GM20431 (cell line): ENCODE measurements around the gene TEK.

Source experiments
- in situ Hi-C: fragments of 300-500 bp; cut with MseI, MboI; formaldehyde crosslinking; loops from one replicate; pipeline ENCODE4 v1.15.0; 2020; ENCODE audit warnings: low sequenced_read_pairs; ENCODE audit not compliant: unreplicated experiment

Gene TEK

GRCh38 chr9:27165670-27166069 is 56.6 kb downstream of the TEK start:
- in situ Hi-C loops: no loop called here

DNA sequence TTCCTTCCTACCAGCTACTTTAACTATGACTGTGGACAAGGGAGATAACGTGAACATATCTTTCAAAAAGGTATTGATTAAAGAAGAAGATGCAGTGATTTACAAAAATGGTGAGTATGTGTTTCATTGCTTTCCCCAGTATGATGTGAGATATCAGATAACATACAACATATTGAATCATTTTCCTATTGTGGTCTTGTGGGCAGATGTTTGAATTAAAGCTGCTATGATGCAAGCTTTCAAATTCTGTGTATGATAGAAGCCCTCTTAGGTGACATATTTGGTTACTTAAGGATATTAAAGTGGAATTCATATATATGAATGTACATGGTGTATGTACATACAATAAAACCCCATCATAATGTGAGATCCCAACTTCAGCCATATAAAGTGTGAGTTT is 59.5 kb downstream of the TEK start:
- in situ Hi-C loops: no loop called here

DNA sequence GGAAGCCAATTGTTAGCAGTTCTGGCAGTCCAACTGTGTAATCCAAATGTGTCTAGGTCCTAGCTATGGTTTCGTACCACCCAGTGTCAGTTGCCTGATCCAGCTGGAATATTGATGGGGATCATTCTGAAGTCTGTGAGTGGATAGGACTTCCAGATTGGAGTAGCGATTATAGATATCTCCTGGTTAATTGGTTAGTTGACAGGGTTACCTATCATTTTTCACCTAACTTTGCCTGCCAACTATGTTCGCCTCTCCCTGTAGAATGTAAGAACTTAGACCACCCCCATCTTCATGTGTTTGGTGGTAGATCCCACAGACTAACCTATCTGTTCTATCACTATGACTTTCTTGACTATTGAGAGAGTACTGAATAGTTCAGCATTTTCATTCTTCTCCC is 59.9 kb downstream of the TEK start:
- in situ Hi-C loops: no loop called here

- in situ Hi-C loops: no loop called here
Measured at GRCh38 chr9:27176971-27177370, 67.9 kb downstream of the TEK start.

DNA sequence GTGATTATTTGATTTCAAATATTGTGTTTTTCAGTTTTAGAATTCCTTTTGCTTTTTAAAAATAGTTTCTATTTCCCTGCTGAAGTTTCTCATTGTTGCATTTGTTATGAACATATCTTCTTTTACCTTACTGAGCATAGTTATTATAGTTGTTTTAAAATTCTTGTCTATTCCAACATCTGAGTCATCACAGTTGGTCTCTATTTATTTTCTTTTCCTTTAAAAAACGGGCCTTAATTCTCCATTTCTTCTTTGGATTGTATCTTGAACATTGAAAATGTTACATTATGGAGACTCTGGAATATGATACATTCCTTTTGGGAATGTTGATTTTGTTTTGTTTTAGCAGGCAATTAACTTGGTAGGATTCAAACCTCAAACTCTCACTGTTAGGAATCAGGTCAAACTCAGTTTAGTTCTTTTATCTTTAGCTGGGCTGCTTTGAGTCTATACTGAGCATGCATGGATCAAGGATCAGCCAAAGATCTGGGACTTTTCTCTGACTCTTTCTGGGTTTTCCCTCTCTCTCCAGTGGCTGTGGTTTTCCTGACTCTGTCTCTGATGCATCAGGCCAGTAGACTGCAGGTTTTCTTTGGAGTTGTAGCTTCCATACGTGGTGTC is 70.3 kb downstream of the TEK start:
- in situ Hi-C loops: no loop called here

DNA sequence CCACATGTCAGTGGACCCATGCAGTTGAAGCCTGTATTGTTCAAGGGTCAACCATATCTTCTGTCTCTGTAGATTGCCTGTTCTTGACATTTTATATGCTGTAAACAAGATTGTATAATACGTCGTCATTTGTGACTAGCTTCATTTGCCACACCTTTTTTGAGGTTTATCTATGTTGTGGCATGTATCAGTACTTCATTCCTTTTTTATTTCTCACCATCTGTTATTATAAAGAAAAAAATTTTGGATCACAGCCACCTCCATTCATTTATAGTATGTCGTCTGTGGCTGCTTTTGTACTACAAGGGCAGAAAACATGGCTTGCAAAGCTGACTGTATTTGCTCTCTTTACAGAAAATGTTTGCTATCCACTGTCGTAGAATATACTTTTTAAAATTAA is 72.4 kb downstream of the TEK start:
- in situ Hi-C loops: no loop called here

DNA sequence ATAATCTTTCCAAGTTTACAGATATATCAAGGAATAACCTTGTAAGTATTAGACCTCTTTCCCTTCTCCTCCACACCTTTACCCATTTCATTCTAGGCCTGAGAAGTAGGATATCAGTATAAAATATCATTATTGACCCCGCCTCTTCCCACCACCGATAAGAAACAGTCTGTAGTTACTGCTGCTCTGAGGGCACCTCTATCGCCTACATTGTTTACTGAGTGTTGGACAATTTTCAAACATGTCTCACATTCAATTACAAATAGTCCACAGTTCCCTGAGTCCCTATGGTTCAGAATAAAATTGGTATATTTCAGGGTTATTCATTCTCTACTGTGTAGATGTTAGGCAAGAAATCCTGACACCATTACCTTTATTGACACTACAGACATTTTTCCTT is 73.4 kb downstream of the TEK start:
- in situ Hi-C loops: no loop called here

GRCh38 chr9:27183131-27183530 is 74.1 kb downstream of the TEK start:
- in situ Hi-C loops: no loop called here

DNA sequence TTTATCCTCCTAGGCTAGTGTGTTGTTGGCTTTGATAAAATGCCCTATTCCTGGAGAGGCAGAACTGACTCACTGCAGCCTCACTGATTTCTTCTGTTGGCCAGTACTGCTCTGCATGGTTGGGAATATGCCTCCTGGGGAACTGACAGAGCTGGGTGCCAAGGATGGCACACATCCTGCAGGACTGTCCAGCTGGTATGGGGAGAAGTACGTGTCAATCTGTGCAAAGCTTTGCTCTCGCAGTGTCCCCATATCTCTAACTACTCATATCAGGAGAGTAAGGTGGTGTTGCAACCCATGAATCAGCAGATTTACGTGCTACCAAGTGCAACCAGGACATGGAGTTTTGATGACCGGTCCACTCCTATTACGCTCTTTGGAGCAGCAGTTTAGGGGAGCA is 74.7 kb downstream of the TEK start:
- in situ Hi-C loops: no loop called here

GRCh38 chr9:27184556-27185351 is 75.7 kb downstream of the TEK start:
- in situ Hi-C loops: no loop called here

DNA sequence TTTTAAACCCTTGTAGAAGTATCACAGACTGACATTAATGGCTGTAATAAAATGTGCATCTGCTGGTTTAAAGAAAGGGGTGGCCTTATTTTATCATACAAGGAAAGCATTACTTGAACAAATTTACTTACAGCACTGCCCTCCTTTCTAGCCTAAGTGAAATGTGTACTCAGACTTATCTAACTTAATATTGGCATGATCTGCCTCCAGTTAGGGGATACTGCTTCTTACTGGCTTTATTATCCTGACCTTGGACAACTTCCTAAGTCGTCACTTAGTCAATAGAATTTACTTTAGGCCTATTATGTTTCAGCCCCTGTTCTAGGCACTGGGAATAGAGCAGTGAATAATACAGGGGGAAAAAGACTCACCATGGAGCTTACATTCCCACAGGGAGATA is 79.4 kb downstream of the TEK start:
- in situ Hi-C loops: no loop called here

DNA sequence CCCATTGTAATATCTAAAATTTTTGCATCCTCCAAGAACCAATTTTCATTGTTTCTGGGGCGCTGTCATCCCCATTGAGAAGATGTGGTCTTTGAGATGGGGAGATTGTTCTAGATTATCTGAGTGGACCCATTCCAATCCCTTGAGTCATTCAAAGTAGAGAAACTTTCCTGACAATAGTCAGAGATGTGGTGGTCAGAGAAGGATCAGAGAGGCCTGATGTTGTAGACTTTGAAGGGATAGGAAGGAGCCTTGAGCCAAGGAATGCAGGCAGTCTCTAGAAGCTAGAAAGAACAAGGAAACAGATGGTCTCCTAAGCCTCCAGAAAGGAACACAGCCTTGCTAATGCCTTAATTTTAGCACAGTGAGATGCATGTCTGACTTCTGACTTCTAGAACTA is 80.4 kb downstream of the TEK start:
- in situ Hi-C loops: no loop called here

GRCh38 chr9:27192291-27192960 is 83.4 kb downstream of the TEK start:
- in situ Hi-C loops: no loop called here

GRCh38 chr9:27193886-27194285 is 84.9 kb downstream of the TEK start:
- in situ Hi-C loops: no loop called here

DNA sequence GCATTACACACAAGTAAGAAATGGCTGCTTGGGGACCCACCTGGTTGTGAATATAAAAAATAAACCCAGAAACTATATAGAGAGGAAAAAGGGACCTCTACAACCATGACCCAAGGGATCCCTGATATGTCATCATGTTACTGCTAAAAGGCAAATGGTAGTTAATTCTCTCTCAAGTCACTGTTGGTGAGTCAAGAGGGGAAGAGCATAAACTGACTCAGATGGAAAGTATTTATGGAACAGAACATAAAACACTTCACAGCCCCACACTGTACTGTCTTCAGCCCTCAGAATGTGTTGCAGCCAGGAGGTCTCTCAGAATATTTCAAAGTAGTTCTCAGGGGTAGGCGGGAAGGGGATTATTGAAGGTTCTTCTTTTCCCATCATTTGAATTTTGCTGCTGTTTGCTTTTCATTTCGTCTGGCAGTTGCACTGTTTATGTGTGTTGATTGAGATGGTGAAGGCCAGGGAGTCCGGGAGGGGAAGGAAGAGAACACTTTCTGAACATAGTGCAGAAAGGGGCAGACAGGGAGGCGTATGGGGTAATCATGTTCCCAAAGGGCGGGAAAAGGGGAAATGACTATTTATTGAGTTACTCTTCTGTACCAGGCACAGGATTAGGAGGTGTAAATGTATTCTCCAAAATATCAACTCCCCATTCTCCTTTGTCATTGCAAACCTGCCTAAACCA is 85.5 kb downstream of the TEK start:
- in situ Hi-C loops: no loop called here

GRCh38 chr9:27195191-27195590 is 86.2 kb downstream of the TEK start:
- in situ Hi-C loops: no loop called here

- in situ Hi-C loops: no loop called here
Measured at GRCh38 chr9:27196383-27196782, 87.4 kb downstream of the TEK start.

DNA sequence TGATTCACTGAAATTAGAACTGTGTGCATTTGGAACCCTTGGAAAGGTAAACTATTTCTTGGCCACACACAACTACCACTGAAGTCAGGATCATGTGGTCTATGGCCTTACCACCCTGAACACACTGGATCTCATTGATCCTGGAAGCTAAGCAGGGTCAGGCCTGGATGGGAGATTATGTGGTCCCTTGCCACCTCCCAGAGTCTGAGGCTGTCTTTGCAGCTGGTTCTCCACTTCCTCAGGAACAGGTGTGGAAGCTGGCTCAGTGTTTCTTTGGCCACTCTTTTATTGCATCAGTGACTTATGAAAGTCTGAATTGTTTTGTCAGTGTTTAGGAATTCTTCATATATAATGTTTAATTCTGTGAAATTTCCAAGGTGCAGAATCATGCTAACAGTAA is 89.2 kb downstream of the TEK start:
- in situ Hi-C loops: no loop called here

GRCh38 chr9:27202056-27202455 is 93.0 kb downstream of the TEK start:
- in situ Hi-C loops: no loop called here

DNA sequence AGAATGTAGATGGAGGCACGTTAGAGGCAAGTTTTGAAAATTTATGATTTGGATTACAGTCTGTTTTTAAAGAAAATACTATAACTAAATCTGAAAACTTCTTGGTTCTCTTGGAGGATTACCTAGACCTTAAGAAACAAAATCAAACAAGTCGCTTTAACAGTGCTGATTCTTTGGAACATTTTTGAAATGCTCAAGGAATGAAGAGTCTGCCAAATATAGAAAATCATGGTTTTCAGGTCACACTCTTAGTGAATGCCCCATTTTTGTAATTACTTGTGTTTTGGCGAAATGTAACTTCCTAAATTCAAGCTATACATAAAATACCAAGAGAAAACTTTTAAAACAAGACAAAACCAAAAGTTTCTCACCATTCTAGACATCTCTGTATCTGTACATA is 94.8 kb downstream of the TEK start:
- in situ Hi-C loops: no loop called here

DNA sequence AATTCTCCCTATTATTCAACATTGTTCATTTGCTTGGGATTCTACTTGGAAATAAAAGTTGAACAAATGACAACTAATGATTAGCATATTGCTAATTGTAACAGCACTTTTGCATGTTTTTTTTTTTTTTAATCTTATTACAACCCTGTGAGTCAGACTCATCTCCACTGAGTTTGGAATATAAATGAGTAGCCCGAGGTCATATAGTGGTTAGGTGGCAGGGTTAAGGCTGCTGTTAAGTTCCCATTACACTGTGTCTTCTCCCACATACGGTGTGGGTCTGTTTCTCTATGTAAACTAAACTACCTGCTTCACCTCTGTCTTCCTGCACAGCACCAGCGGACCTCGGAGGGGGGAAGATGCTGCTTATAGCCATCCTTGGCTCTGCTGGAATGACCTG is 95.6 kb downstream of the TEK start:
- in situ Hi-C loops: no loop called here
